Measurements from ENCODE around the gene IRX2. TPM values are rescaled to one million over a fixed set of nuclear protein-coding genes. Genes with fewer than 3 reads are reported as not detected.
A peak's percentile ranks its signal among the peaks of the same experiment; 100 is the strongest.

Gene IRX2
- total RNA-seq, 3 donors from 2014 or later: 19.2 to 69.4 (median 26.2) TPM

DNA sequence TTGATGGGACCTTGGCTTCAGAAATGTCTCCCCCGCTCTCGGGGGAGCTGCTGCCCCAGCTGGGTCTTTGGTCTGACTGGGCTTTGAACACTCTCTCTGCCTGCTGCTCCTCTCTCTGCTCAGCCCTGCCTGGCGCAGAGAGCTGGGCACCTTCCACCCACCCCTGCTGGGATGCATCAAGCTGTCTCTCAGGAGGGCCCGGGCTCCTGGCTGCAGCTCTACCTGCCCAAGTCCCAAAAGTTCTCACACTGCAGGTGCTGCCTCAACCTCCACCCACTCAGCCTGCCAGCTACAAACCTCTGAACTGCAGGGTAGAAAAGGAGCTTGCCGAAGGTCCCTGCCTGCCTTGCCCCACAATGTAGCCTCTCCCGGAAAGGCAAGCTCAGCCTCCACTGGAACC lies 36.7 kb downstream of the IRX2 start:
- H3K27ac ChIP-seq: no peak overlapping the region
- no peaks in the 10 kb centered on the region for H3K4me1 ChIP-seq
- intact Hi-C loops (cut with DNase I; ENCODE audit: low total_unique reads): no loop called here
- no peaks in the 10 kb centered on the region for H3K36me3 ChIP-seq
- TF ChIP-seq POLR2AphosphoS5 (IDR thresholded peaks at IDR 0.05) (no peak), POLR2A (IDR thresholded peaks at IDR 0.05) (no peak)
- TF ChIP-seq, protein P1, sequence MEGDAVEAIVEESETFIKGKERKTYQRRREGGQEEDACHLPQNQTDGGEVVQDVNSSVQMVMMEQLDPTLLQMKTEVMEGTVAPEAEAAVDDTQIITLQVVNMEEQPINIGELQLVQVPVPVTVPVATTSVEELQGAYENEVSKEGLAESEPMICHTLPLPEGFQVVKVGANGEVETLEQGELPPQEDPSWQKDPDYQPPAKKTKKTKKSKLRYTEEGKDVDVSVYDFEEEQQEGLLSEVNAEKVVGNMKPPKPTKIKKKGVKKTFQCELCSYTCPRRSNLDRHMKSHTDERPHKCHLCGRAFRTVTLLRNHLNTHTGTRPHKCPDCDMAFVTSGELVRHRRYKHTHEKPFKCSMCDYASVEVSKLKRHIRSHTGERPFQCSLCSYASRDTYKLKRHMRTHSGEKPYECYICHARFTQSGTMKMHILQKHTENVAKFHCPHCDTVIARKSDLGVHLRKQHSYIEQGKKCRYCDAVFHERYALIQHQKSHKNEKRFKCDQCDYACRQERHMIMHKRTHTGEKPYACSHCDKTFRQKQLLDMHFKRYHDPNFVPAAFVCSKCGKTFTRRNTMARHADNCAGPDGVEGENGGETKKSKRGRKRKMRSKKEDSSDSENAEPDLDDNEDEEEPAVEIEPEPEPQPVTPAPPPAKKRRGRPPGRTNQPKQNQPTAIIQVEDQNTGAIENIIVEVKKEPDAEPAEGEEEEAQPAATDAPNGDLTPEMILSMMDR (IDR thresholded peaks at IDR 0.05): no peak
- H3K4me3 ChIP-seq: no peak overlapping the region
- no peaks in the 10 kb centered on the region for H3K27me3 ChIP-seq
- H3K9me3 ChIP-seq: no peaks in the 10 kb centered on the region
- no peak for DNase-seq (ENCODE audit: low spot score in 2 of 2)

DNA sequence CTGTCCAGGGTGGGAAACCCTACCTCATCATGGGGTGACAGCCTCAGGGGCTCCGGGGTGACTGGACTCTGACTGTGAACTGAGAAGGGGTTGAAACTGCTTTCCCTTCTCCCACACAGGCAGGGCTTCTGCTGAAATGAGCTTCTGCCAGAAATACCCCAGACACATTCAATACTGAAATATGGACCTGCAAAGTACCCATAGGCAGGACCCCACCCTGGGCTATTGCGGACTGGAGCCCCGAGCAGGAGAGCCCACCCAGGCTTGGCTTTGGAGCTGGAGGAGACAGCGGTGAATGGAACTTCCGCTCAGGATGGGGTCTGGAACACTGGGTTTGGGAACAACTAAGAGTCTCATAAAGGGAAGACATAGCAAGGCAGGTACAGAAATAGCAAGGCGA lies 37.5 kb downstream of the IRX2 start:
- intact Hi-C loops (cut with DNase I; ENCODE audit: low total_unique reads): no loop called here
- Histone ChIP-seq H3K36me3 (no peaks in the 10 kb centered on the region), H3K4me3 (no peak overlapping the region), H3K27me3 (no peaks in the 10 kb centered on the region), H3K27ac (no peak overlapping the region), H3K9me3 (no peaks in the 10 kb centered on the region), H3K4me1 (no peaks in the 10 kb centered on the region)
- no peak for DNase-seq (ENCODE audit: low spot score in 2 of 2)
- TF ChIP-seq POLR2A (IDR thresholded peaks at IDR 0.05) (no peak), POLR2AphosphoS5 (IDR thresholded peaks at IDR 0.05) (no peak)
- TF ChIP-seq, protein P1 (IDR thresholded peaks at IDR 0.05): no peak

DNA sequence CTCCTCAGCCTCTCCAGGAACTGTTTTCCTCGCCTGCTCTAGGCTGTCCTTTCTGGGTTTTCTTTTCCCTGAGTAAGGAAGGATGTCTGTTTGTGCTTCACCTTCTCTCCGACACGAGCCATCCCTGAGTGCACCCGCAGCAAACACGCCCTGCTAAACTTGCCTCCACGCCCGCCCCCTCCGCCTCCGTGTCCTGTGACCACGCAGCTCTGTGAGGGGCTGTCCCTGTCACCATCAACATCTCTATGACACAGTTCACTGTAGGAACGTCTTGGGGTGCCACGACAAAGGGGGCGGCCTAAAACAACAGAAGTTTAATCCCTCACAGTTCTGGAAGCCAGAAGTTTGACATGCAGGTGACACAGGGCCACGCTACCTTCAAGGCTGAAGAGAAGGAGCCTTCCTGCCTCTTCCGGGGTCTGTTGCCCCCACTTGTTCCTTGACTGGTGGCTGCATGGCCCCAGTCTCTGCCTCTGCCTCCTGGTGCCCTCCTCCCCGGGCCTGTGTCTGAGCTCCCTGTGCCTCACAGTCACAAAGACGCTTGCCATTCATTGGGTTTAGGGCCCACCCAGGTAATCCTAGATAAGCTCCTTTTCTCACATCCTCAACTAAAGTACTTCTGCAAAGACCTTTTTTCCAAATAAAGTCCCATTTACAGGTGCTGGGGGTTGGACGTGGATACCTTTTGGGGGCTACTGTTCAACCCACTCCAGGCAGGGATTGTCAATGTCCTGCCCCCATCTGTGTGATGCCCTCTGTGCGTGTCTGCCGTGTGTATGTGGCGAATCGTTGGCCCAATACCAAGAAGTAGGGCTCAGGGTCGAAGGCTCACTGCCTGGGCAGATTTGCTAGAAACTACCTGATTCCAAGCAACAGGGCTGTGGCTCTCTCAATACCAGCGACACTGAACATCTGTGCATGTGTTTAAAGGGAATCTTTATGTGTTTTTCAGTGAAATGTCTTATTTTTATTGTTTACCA lies 39.7 kb downstream of the IRX2 start:
- intact Hi-C loops (cut with DNase I; ENCODE audit: low total_unique reads): no loop called here
- DNase-seq (ENCODE audit: low spot score in 2 of 2): no peak
- no peaks in the 10 kb centered on the region for H3K27me3 ChIP-seq

DNA sequence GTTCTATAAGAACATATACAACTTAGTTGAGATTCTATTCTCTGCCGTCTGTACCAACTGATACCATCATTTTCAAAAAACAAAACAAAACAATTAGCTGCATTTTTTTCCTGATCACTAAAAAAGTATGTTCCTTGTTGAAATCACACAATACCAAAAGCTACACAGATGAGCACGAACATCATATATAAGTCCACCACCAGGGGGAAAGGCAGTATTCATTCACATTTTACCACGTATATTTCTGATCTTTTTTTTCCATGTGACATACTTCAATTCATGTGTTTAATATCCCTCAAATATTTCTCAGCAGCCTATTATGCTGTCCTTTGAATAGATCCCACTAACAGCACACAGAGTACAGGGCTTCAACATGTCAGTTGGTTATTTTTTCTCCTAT lies 40.6 kb downstream of the IRX2 start:
- no peak for DNase-seq (ENCODE audit: low spot score in 2 of 2)
- TF ChIP-seq POLR2A (IDR thresholded peaks at IDR 0.05) (no peak), POLR2AphosphoS5 (IDR thresholded peaks at IDR 0.05) (no peak)
- TF ChIP-seq, protein P1 (IDR thresholded peaks at IDR 0.05): peak in 2 of 3 donors; percentile 36
- intact Hi-C loops (cut with DNase I; ENCODE audit: low total_unique reads): no loop called here
- H3K27ac ChIP-seq: no peak overlapping the region
- no peaks in the 10 kb centered on the region for H3K36me3 ChIP-seq
- no peaks in the 10 kb centered on the region for H3K27me3 ChIP-seq
- no peaks in the 10 kb centered on the region for H3K9me3 ChIP-seq
- H3K4me3 ChIP-seq: no peak overlapping the region
- H3K4me1 ChIP-seq: no peaks in the 10 kb centered on the region

More for the DNA sequence above, 39.7 kb downstream of the IRX2 start:
- TF ChIP-seq POLR2A (IDR thresholded peaks at IDR 0.05): no peak
- TF ChIP-seq POLR2AphosphoS5 (IDR thresholded peaks at IDR 0.05): no peak
- TF ChIP-seq, protein P1 (IDR thresholded peaks at IDR 0.05): no peak
- Histone ChIP-seq H3K36me3 (no peaks in the 10 kb centered on the region), H3K4me1 (no peaks in the 10 kb centered on the region), H3K9me3 (no peaks in the 10 kb centered on the region), H3K4me3 (no peak overlapping the region), H3K27ac (no peak overlapping the region)

DNA sequence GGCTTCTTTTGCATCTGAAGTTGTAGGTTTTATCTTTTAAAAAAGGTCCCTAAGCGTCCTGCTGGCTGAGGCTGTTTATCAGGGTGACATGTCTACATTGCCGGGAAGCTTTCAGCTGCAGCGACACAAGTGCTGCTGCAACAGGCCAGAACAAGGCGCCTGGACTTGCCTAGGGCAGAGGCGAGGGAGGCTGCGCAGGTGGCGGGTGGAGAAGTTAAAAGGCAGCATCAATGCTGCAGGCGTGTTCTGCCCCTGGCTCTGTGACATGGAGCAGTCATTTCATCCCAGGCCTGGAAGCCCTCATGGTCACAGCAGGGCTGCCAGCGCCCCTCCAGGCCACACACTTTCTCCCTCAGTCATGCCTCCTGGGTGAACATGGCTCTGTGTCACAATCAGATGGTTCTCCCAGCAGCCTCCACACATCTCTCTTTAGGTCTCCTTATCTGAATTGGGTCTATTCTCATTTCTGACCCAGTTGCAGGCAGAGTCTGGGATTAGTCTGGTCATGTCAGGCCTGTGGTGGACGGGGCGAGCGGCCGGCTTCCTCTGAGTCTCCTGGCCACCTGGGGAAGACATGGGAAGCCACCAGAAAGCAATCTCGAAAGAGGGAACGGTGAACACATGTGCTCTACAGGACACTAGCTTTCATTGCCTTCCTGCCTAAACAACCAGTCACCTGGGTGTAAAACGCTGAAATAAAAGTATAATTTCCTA lies 41.3 kb downstream of the IRX2 start:
- intact Hi-C loops (cut with DNase I; ENCODE audit: low total_unique reads): no loop called here
- Histone ChIP-seq H3K4me1 (no peaks in the 10 kb centered on the region), H3K9me3 (no peaks in the 10 kb centered on the region), H3K4me3 (no peak overlapping the region), H3K27me3 (no peaks in the 10 kb centered on the region), H3K27ac (no peak overlapping the region), H3K36me3 (no peaks in the 10 kb centered on the region)
- no peak for DNase-seq (ENCODE audit: low spot score in 2 of 2)
- no peak for TF ChIP-seq POLR2AphosphoS5 (IDR thresholded peaks at IDR 0.05)
- TF ChIP-seq, protein P1 (IDR thresholded peaks at IDR 0.05): no peak
